WTC11 (cell line): ENCODE results near the gene IL1F10. TPM values are rescaled to one million over a fixed set of nuclear protein-coding genes. Genes with fewer than 3 reads are reported as not detected.

ENCODE experiments used
- ATAC-seq: fragments of 200-7000 bp; cut with Tn5 transposase; 2 replicates; pipeline ENCODE4 v1.10.0; 2021; ENCODE audit warnings: mild to moderate bottlenecking, moderate library complexity
- CTCF ChIA-PET: fragments of 300-600 bp; sonication (Branson Sonifier 250); formaldehyde crosslinking; loops from one replicate; lab custom pipeline; 2021; ENCODE audit warnings: antibody characterized with exemption; lab: Charles Lee
- POLR2A ChIA-PET: fragments of 350-600 bp; sonication (Branson Sonifier 250); formaldehyde crosslinking; loops from one replicate; lab custom pipeline; 2021; ENCODE audit warnings: antibody characterized with exemption; lab: Charles Lee
- DNase-seq: peaks from one replicate; pipeline ENCODE4 v3.0.0; 2021; ENCODE audit warnings: low spot score
- H3K27ac Mint-ChIP-seq: 2 replicates; pipeline ENCODE4 v1.8.0; 2021; ENCODE audit warnings: mixed read lengths
- H3K27me3 Mint-ChIP-seq: 2 replicates; pipeline ENCODE4 v1.8.0; 2021; ENCODE audit warnings: low read depth, mild to moderate bottlenecking, moderate library complexity, mixed read lengths
- H3K36me3 Mint-ChIP-seq: 2 replicates; pipeline ENCODE4 v1.8.0; 2021; ENCODE audit warnings: mixed read lengths
- H3K4me1 Mint-ChIP-seq: 2 replicates; pipeline ENCODE4 v1.8.0; 2022; ENCODE audit warnings: mixed read lengths
- H3K4me3 Mint-ChIP-seq: 2 replicates; pipeline ENCODE4 v1.8.0; 2021; ENCODE audit warnings: mild to moderate bottlenecking, moderate library complexity, mixed read lengths
- H3K9me3 Mint-ChIP-seq: 2 replicates; pipeline ENCODE4 v1.8.0; 2021; ENCODE audit warnings: mixed read lengths
- CREM ChIP-seq: sonication (generic); formaldehyde crosslinking; IDR thresholded peaks from 2 replicates; pipeline ENCODE4 v1.8.1; 2022; ENCODE audit warnings: mild to moderate bottlenecking, missing genetic modification reagents, moderate library complexity
- CTCF ChIP-seq: fragments of 200-600 bp; IDR thresholded peaks from 2 replicates; pipeline ENCODE4 v1.8.0; 2022; ENCODE audit warnings: antibody characterized with exemption
- E2F4 ChIP-seq: sonication (generic); formaldehyde crosslinking; IDR thresholded peaks from 2 replicates; pipeline ENCODE4 v1.8.1; 2022; ENCODE audit warnings: low read depth, mild to moderate bottlenecking, moderate library complexity, missing genetic modification reagents, borderline replicate concordance
- ELF4 ChIP-seq: sonication (generic); formaldehyde crosslinking; IDR thresholded peaks from 2 replicates; pipeline ENCODE4 v1.8.1; 2022; ENCODE audit warnings: low read depth, mild to moderate bottlenecking, moderate library complexity, missing genetic modification reagents
- FOXK1 ChIP-seq: sonication (generic); formaldehyde crosslinking; IDR thresholded peaks from 2 replicates; pipeline ENCODE4 v1.8.0; 2022; ENCODE audit warnings: mild to moderate bottlenecking, moderate library complexity, missing genetic modification reagents
- HMGA2 ChIP-seq: fragments of 250-450 bp; sonication (Bioruptor Pico); IDR thresholded peaks from 2 replicates; pipeline ENCODE4 v1.4.0; 2021; ENCODE audit warnings: mild to moderate bottlenecking, moderate library complexity
- KAT7 ChIP-seq: sonication (generic); formaldehyde crosslinking; IDR thresholded peaks from 2 replicates; pipeline ENCODE4 v1.8.1; 2023; ENCODE audit warnings: missing genetic modification reagents, mild to moderate bottlenecking, borderline replicate concordance
- PRRX2 ChIP-seq: fragments of 250-450 bp; sonication (Bioruptor Pico); IDR thresholded peaks from 2 replicates; pipeline ENCODE4 v1.8.0; 2021; ENCODE audit warnings: mild to moderate bottlenecking
- RELA ChIP-seq: sonication (generic); formaldehyde crosslinking; IDR thresholded peaks from 2 replicates; pipeline ENCODE4 v1.8.1; 2022; ENCODE audit warnings: missing genetic modification reagents, mild to moderate bottlenecking, borderline replicate concordance
- SP1 ChIP-seq: sonication (generic); formaldehyde crosslinking; conservative IDR thresholded peaks from 2 replicates; pipeline ENCODE4 v1.8.1; 2022; ENCODE audit warnings: missing genetic modification reagents
- TEAD4 ChIP-seq: sonication (generic); formaldehyde crosslinking; IDR thresholded peaks from 2 replicates; pipeline ENCODE4 v1.8.0; 2022; ENCODE audit warnings: mild to moderate bottlenecking, missing genetic modification reagents
- TP53 ChIP-seq: sonication (generic); formaldehyde crosslinking; IDR thresholded peaks from 2 replicates; pipeline ENCODE4 v1.8.1; 2023; ENCODE audit warnings: mild to moderate bottlenecking, missing genetic modification reagents
- ZNF317 ChIP-seq: sonication (generic); formaldehyde crosslinking; IDR thresholded peaks from 2 replicates; pipeline ENCODE4 v1.8.1; 2023; ENCODE audit warnings: low read depth, mild to moderate bottlenecking, moderate library complexity, missing genetic modification reagents, borderline replicate concordance
- ZNF416 ChIP-seq: fragments of 250-450 bp; sonication (Bioruptor Pico); IDR thresholded peaks from 2 replicates; pipeline ENCODE4 v1.9.0; 2021; ENCODE audit warnings: mild to moderate bottlenecking, inconsistent platforms
- total RNA-seq: library from RNA; stranded (reverse); gene quantifications from 3 replicates; pipeline ENCODE4 v1.2.3, GENCODE V29; 2021
- TF ChIP-seq, protein P1 (sequence below): sonication (generic); formaldehyde crosslinking; IDR thresholded peaks from 2 replicates; pipeline ENCODE4 v1.8.0; 2023; ENCODE audit warnings: missing genetic modification reagents, mild to moderate bottlenecking, borderline replicate concordance
- TF ChIP-seq, protein P2 (sequence below): sonication (generic); formaldehyde crosslinking; conservative IDR thresholded peaks from 2 replicates; pipeline ENCODE4 v1.8.1; 2022; ENCODE audit warnings: mild to moderate bottlenecking, missing genetic modification reagents

Gene IL1F10
- total RNA-seq, 1 experiment from 2014 or later: not detected

- TF ChIP-seq E2F4 (CRISPR knock-in tag): no peak
- TF ChIP-seq, protein P1, sequence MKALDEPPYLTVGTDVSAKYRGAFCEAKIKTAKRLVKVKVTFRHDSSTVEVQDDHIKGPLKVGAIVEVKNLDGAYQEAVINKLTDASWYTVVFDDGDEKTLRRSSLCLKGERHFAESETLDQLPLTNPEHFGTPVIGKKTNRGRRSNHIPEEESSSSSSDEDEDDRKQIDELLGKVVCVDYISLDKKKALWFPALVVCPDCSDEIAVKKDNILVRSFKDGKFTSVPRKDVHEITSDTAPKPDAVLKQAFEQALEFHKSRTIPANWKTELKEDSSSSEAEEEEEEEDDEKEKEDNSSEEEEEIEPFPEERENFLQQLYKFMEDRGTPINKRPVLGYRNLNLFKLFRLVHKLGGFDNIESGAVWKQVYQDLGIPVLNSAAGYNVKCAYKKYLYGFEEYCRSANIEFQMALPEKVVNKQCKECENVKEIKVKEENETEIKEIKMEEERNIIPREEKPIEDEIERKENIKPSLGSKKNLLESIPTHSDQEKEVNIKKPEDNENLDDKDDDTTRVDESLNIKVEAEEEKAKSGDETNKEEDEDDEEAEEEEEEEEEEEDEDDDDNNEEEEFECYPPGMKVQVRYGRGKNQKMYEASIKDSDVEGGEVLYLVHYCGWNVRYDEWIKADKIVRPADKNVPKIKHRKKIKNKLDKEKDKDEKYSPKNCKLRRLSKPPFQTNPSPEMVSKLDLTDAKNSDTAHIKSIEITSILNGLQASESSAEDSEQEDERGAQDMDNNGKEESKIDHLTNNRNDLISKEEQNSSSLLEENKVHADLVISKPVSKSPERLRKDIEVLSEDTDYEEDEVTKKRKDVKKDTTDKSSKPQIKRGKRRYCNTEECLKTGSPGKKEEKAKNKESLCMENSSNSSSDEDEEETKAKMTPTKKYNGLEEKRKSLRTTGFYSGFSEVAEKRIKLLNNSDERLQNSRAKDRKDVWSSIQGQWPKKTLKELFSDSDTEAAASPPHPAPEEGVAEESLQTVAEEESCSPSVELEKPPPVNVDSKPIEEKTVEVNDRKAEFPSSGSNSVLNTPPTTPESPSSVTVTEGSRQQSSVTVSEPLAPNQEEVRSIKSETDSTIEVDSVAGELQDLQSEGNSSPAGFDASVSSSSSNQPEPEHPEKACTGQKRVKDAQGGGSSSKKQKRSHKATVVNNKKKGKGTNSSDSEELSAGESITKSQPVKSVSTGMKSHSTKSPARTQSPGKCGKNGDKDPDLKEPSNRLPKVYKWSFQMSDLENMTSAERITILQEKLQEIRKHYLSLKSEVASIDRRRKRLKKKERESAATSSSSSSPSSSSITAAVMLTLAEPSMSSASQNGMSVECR (CRISPR knock-in tag): no peak
- TF ChIP-seq ELF4 (CRISPR knock-in tag): no peak
- no peak for TF ChIP-seq SP1 (CRISPR knock-in tag)
- TF ChIP-seq, all 79 proteins: peak for 0
Measured at GRCh38 chr2:113116100-113116958, 48.6 kb downstream of the IL1F10 start (continued).

DNA sequence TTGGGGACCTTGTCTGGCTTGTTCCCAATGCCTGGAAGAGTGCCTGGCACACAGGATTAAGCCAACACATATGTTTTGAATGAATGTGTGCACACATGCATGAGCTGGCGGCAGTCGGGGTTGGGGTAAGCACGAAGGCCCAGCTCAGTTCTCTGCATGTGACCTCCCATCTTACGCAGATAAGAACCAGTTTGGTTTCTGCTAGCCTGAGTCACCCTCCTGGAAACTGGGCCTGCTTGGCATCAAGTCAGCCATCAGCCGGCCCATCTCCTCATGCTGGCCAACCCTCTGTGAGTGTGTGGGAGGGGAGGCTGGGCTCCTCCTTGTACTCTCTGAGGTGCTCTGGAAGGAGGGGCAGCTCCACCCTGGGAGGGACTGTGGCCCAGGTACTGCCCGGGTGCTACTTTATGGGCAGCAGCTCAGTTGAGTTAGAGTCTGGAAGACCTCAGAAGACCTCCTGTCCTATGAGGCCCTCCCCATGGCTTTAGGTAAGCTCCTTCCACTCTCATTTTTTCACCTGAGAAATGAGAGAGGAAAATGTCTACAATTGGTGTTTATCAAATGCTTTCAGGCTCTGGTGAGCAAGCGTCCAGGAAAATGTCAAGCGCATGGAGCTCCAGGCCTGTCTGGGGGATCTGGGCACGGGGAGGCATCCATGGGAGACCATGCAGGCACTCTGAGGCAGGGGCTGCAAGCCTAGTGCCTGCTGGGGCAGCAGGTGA lies 49.9 kb downstream of the IL1F10 start:
- Mint-ChIP-seq H3K9me3 (no peaks in the 10 kb centered on the region), H3K4me3 (no peak overlapping the region), H3K27ac (no peak overlapping the region), H3K27me3 (peaks cover 27% of the 10 kb centered on the region), H3K36me3 (no peaks in the 10 kb centered on the region), H3K4me1 (no peaks in the 10 kb centered on the region)
- ChIA-PET POLR2A (no interaction called here), CTCF (interaction anchor here (1.3 to 2.1 kb wide), 3 partner anchors 19 to 158 kb away, joined by 4 to 6 read pairs (median 4); no protein-coding TSS in a partner anchor)
- DNase-seq (no peak), ATAC-seq (no peak)
- TF ChIP-seq ZNF317 (CRISPR knock-in tag) (no peak), PRRX2 (CRISPR knock-in tag) (no peak), FOXK1 (CRISPR knock-in tag) (no peak), CREM (CRISPR knock-in tag) (no peak), TP53 (CRISPR knock-in tag) (no peak), CTCF (no peak), HMGA2 (CRISPR knock-in tag) (no peak), KAT7 (CRISPR knock-in tag) (no peak), ZNF416 (no peak), TEAD4 (no peak), RELA (CRISPR knock-in tag) (no peak)
- TF ChIP-seq, protein P2, sequence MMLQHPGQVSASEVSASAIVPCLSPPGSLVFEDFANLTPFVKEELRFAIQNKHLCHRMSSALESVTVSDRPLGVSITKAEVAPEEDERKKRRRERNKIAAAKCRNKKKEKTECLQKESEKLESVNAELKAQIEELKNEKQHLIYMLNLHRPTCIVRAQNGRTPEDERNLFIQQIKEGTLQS (CRISPR knock-in tag): no peak
